Inferior parietal cortex (tissue), 1 donor: ENCODE results near the gene PRAMEF10.
"Not testable (repeated sequence)": the region's sequence is repeated elsewhere in the genome, so short reads cannot be mapped to it uniquely, and the experiment has no call there.

Experiments used
- DNase-seq: peaks from one replicate; pipeline ENCODE4 v3.0.0-alpha.2; 2016; ENCODE audit errors: extremely low spot score

Gene PRAMEF10, protein sequence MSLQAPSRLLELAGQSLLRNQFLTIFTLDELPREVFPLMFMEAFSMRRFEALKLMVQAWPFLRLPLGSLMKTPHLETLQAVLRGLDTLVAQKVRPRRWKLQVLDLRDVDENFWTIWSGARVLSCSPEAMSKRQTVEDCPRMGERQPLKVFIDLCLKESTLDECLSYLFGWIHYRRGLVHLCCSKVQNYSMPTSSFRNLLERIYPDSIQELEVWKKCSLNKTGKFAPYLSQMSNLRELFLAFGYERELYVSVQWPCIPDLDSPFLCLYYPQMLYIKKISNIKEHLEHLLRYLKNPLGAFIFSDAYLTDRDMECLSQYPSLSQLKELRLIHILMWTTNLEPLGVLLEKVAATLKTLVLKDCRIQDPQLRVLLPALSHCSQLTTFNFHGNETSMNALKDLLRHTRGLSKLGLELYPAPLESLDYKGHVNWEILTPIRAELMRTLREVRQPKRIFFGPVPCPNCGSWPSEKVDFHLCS

DNA sequence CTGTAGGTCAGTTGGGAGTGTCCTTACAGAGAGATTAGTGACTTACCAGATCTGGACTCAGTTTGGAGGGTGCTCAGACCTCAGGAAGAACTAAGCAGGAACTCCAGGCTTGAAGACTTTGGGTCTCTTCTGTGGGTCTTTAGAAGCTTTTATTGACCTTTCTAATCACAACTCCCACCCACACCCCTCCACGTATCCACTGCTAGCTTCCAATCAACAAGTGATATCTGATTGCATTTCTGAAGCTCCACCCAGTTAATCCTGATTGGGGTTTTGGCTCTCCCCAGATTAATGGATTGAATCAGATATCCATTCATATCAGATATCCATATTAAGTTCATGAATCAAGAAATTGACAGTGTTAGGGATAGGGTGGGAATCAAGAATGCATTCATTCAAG is at the start of gene PRAMEF10:
Gene PRAMEF10, minus strand, starts transcription at position 101 of the 400 bp plus-strand sequence. CDS start 2,423 bp downstream, outside the sequence.
- not testable (repeated sequence) for DNase-seq

DNA sequence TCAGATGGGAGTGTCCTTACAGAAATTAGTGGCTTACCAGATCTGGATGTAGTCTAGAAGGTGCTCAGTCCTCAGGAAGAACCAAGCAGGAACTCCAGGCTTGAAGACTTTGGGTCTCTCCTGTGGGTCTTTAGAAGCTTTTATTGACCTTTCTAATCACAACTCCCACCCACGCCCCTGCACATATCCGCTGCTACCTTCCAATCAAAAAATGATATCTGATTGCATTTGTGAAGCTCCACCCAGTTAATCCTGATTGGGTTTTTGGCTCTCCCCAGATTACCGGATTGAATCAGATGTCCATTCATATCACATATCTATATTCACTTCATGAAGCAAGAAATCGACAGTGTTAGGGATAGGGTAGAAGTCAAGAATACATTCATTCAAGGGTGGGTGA is 49.4 kb upstream of the PRAMEF10 start, which contains the start of gene PRAMEF6:
Gene PRAMEF6, minus strand, starts transcription at position 101 of the 400 bp plus-strand sequence. CDS start 5,062 bp downstream, outside the sequence.
- DNase-seq = not testable (repeated sequence)

- not testable (repeated sequence) for DNase-seq
Measured at GRCh38 chr1:12924368-12924767, 26.3 kb upstream of the PRAMEF10 start.

DNA sequence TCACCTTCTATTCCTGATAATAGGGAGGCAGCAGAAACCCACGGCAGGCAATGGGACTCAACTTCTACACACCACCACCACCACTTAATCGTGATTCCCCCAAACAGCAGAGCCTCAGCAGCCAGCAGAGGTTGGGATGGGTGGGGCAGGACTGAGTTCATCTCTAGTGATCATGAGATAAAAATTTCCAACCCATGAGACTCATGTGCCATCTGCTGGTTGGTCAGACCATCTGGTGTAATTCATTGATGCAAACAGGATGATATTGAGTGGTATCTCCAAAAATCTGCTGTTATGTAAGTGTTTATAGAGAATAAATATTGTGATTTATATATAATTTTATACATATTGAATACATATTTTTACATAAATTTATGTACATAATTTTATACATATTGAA is 23.7 kb upstream of the PRAMEF10 start:
- not testable (repeated sequence) for DNase-seq

GRCh38 chr1:12916310-12916709 is 18.2 kb upstream of the PRAMEF10 start, which contains the start of gene PRAMEF7:
TSS of gene PRAMEF7 (plus strand) at chr1:12916610. CDS start at chr1:12917693, 1,083 bp downstream.
- not testable (repeated sequence) for DNase-seq

DNA sequence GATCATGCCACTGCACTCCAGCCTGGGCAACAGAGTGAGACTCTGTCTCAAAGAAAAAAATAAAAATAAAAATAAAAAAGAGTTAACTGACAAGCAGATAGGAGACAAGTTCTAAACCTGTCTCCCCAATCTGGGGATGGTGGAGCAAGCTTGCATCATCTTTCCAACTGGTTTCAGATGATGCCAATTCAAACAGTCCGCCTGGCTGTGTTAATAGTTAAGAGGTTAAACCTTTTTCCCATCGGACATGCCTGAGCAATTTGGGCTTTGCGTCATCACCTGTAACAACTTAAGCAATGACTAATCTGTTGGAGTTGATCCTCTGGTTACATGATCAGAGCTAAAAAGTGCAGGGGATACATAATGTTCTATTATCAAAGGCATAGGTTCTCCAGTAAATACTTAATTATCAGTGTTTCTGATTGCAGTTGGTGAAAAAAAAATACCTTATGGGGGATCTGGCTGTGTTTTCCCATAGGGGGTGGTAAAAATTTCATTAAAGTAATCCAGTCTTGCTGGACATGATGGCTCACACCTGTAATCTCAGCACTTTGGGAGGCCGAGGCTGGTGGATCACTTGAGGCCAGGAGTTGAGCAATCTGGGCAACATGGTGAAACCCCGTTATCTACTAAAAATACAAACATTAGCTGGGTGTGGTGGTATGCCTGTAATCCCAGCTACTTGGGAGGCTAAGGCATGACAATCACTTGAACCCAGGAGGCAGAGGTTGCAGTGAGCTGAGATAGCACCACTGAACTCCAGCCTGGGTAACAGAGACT is 5.9 kb upstream of the PRAMEF10 start:
- DNase-seq = not testable (repeated sequence)

GRCh38 chr1:12899186-12899585 is 1.1 kb upstream of the PRAMEF10 start:
- DNase-seq = not testable (repeated sequence)

GRCh38 chr1:12886101-12886500 is 12.0 kb downstream of the PRAMEF10 start, which contains the start of gene PRAMEF4:
TSS of gene PRAMEF4 (minus strand) at chr1:12886201. CDS start at chr1:12883394, 2,807 bp downstream.
- not testable (repeated sequence) for DNase-seq

GRCh38 chr1:12878453-12878852 is 19.6 kb downstream of the PRAMEF10 start:
- not testable (repeated sequence) for DNase-seq

DNA sequence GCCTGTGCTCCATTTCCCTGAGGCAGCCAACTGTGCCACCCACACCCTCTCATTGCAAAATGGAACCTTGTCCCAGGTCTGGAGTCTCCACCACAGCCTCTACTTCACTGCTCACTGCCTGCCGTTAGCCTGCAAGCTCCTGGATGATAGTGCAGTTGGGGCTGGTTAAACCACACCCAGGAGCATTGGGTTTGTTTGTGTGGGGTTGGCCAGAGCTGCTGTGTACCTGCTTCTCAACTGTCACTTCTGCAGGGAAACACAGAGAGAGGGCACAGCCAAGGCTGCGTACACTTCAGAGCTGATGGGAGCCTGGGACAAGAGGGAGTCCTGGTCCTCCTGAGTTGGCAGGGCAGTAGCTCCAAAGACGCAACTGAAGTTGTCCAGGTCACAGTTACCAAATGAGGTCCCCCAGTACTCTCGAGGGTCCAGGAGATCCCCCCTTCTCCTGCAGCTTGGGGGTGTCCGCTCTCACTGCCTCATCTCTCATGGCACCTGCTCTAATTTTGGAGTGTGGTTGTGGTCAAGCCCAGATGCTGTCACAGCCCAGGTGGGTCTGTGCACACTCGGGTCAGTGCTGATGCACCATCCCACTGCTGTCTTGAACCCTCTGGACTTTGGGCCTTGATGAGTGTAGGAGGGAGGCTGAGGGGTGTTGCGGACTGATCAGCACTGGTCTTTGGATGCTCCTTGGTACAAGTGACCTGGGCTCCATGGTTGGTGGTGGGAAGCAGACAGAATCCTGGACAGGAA is 34.8 kb downstream of the PRAMEF10 start:
- not testable (repeated sequence) for DNase-seq

GRCh38 chr1:12856786-12857185 is 41.3 kb downstream of the PRAMEF10 start, which contains the start of gene PRAMEF2:
TSS of gene PRAMEF2 (plus strand) at chr1:12857086. CDS start at chr1:12859010, 1,924 bp downstream.
- DNase-seq = not testable (repeated sequence)

- DNase-seq = no peak
Measured at GRCh38 chr1:12851779-12852178, 46.3 kb downstream of the PRAMEF10 start.

GRCh38 chr1:12848620-12849019 is 49.5 kb downstream of the PRAMEF10 start, which contains the start of gene HNRNPCL1:
TSS of gene HNRNPCL1 (minus strand) at chr1:12848720. CDS start at chr1:12848289, 431 bp downstream.
- not testable (repeated sequence) for DNase-seq
